GM12801 (cell line): Measurements from ENCODE around the gene FURIN.

Source experiments
- CTCF ChIP-seq: IDR thresholded peaks from one replicate; pipeline ENCODE4 v1.5.1; 2011; ENCODE audit warnings: control low read depth; ENCODE audit not compliant: insufficient read length; ENCODE audit errors: extremely low read depth

FURIN gene

GRCh38 chr15:90879730-90880366 lies 11.5 kb downstream of the FURIN start:
- no peak for TF ChIP-seq CTCF

- TF ChIP-seq CTCF, result no peak
Measured at GRCh38 chr15:90880381-90881145, 12.2 kb downstream of the FURIN start.

GRCh38 chr15:90881181-90881977 lies 13.0 kb downstream of the FURIN start:
- no peak for TF ChIP-seq CTCF

- TF ChIP-seq CTCF, result no peak
Measured at GRCh38 chr15:90881978-90882721, 13.8 kb downstream of the FURIN start.

- no peak for TF ChIP-seq CTCF
Measured at GRCh38 chr15:90882781-90883525, 14.6 kb downstream of the FURIN start.

- TF ChIP-seq CTCF, result no peak
Measured at GRCh38 chr15:90883526-90883975, 15.2 kb downstream of the FURIN start.
